ENCODE measurements around the gene SHH.
"Not testable (repeated sequence)": the region's sequence is repeated elsewhere in the genome, so short reads cannot be mapped to it uniquely, and the experiment has no call there.

Gene SHH

GRCh38 chr7:155842496-155843265 lies 30.4 kb upstream of the SHH start:
- DNase-seq, result no peak

DNA sequence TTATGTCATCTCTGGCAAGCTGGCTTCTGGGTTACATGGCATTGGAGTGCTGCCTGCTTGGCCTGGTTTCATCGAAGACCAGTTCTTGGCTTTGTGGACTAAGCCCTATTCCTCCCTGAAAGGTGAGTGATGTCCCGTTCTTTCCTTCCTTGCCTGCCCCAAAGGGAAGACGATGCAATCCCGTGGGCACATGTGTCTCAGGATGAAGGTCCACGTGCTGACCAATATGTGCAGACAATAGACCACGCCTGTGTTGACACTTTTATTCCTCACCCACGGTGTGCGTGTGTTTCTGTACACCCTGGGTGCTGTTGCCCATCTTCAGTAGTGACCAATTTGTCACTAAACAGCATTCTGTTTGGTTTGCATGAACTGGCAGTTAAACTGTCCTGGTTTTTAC lies 28.6 kb upstream of the SHH start:
- no peak for DNase-seq

DNA sequence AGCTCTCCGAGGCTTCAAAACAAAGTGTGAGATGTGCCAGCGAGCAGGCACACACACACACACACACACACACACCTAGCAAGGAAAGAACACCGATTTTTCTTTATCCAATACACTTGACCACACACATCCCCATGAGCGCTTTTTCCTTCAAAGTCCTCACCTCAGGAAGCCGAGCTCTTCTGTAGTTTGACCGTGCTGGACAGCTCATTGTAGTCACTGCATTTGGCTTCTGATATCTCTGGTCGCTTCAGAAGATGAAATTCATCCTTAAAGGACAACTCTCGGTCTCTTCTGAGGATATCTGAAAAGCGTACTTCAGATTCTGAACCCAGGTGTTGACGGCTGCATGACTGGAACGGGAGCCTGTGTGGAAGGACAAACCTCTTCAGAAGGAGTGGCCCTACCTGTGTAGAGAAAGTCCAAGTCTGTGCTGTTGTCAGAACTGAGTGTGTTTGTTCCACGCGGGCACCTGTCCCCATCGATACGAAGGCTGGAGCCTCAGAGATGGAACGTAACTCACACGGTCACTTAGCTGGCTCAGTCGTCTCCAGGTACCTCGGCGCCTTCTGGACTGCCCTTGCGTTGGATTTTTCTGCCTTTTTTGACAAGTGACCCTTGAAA lies 28.1 kb upstream of the SHH start:
- no peak for DNase-seq

DNA sequence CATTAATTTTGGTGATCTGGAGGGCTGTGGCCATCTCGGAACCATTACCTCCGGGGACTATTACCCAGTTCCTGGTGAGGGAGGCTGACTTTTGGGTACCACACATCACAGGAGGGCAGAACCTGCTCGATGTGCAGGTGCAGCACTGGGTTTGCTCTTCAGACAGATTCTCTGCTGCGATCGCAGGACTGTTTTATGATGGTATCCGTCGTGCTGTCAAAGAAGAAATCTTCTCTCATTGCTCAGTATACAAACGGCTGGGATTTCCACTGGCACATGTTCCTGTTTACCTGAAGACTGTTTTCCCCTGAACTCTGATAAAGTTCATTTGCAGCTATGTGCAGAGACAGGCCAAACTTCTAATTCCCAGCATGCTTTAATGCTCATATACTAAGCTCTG lies 27.2 kb upstream of the SHH start:
- no peak for DNase-seq

- not testable (repeated sequence) for DNase-seq
Measured at GRCh38 chr7:155838312-155838711, 26.0 kb upstream of the SHH start.

DNA sequence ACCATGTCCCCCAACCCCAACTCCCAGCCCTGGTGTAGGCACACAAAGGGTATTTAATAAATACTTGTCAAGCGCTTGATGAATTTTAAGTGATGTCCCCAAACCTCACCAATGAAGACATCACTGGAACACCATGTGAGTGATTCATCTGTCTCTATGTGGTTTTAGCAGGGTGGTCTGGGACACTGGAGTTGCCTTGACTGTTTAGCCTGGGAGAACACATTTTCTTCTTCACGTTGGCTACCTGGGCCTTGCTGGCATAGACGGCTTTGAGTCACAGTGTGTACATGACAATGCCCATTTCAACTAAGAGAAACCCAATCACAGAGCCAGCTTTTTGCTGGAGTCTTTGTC lies 24.8 kb upstream of the SHH start:
- no peak for DNase-seq

GRCh38 chr7:155836216-155837125 lies 24.2 kb upstream of the SHH start:
- DNase-seq, result no peak

- no peak for DNase-seq
Measured at GRCh38 chr7:155835446-155836215, 23.4 kb upstream of the SHH start.

GRCh38 chr7:155834486-155835048 lies 22.3 kb upstream of the SHH start:
- DNase-seq, result no peak

- no peak for DNase-seq
Measured at GRCh38 chr7:155833651-155834050, 21.4 kb upstream of the SHH start.

- DNase-seq, result no peak
Measured at GRCh38 chr7:155832581-155832981, 20.3 kb upstream of the SHH start.

DNA sequence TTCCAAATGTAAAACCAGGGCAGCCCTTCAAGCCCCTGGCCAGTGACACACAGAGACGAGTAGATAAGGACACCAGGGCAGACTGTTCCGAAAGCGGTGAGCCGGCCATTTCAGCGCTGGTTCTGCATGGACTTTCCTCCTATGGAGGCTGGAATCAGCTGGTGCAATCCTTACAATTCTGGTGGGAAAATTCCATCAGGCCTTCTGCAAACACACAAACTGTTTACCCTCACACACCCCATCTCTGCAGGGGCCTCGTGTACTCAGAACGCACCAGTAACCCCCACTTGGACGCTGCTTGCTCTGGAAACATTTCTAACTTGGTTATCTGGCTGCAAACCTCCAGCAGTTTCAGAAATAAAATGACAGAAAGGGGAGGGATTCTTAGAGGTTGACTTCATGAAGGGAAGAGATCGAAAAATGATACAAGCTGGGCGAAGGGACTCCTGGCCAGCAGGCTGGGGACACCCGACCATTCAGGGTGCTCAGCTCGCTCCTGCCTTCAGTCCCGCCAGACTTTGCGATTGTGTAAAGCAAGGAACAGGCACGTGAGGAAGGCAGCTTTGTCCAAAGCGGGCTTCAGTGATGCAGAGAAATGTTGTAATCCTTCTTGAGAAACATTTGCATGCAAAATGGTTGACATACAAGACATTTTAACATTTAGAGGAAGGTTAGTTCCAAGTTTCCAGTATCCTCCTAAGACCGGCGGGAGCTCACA lies 19.7 kb upstream of the SHH start:
- no peak for DNase-seq

GRCh38 chr7:155830961-155831806 lies 18.9 kb upstream of the SHH start:
- DNase-seq, result no peak

- DNase-seq, result no peak
Measured at GRCh38 chr7:155829796-155830470, 17.7 kb upstream of the SHH start.

GRCh38 chr7:155825336-155825735 lies 13.1 kb upstream of the SHH start:
- DNase-seq, result no peak

DNA sequence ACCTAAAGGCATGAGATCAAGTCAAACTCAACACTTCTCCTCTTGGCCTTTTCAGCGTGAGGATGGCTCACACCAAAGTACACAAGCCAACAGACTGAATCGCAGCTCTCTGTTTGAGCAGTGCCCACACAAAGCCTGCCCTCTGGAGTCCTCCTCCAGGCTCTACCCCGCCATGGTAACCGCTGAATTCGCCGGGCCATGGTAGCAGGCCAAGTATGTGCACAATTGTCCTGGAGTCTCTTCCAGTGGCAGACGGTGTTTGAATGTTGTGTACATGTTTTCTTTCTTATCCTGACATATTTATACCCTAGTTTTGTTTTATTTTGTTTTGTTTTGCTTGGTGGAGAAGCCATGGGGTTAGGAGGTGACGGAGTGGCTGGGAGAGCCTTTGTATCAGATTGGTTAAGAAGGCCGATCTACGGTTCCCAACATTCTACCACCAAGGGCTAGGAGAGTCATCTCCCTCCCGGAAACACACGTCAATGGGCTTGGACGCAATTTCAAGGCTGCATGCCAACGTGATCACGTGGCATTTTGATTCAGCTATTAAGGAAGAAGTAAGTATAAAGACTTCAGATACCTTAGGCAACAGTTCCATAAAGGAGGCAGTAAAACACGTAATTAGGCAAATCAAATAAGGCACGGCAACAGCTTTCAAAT lies 12.1 kb upstream of the SHH start:
- no peak for DNase-seq

DNA sequence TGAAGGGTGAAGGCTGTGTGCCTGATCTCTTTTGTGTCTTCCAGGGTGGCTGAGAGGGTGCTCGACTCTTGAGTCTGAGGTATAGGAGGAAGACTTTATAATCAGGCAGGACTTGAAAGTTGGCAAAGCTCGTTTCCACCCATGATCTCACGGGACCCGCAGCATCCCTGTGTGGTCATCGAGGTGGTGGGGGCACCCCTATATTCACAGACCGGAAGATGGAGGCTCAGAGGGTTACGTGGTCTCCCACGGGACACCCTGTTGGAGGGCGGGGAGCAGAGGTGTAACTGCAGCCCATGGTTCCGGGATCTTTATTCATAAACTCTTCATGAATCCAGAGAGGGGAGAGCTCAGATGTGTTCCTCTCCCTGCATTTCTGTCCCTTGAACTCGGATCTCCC lies 9.6 kb upstream of the SHH start:
- no peak for DNase-seq

- DNase-seq, result no peak
Measured at GRCh38 chr7:155820788-155821187, 8.5 kb upstream of the SHH start.

- no peak for DNase-seq
Measured at GRCh38 chr7:155820246-155820645, 8.0 kb upstream of the SHH start.

DNA sequence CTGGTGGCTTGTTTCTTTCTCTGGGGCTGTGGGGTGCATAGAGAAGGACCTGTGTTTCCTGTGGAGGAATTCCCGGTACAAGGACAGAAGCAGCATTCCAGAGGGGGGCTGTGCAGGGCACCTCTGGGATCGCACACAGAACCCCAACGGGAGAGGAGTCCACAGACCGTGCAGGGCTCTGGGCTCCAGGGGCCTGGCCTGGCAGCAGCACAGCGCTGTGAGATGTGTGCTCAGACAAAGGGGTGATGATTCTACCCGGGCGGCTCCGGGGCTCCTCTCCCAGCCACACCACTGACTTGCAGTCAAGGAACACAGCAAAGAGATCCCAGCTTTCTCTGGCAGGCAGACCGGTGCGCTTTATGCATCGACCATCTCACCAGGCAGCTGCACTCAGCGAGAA lies 6.9 kb upstream of the SHH start:
- DNase-seq, result no peak

All from SHP77 (cell line).